HG02885 (cell line): ENCODE data around the gene NME7.
"Not testable (repeated sequence)": the region's sequence is repeated elsewhere in the genome, so short reads cannot be mapped to it uniquely, and the experiment has no call there.

Source experiments
- ATAC-seq: cut with Tn5 transposase; IDR thresholded peaks from one replicate; pipeline ENCODE4 v1.9.1; 2021; ENCODE audit warnings: mild to moderate bottlenecking; ENCODE audit not compliant: unreplicated experiment, poor library complexity

NME7 gene

DNA sequence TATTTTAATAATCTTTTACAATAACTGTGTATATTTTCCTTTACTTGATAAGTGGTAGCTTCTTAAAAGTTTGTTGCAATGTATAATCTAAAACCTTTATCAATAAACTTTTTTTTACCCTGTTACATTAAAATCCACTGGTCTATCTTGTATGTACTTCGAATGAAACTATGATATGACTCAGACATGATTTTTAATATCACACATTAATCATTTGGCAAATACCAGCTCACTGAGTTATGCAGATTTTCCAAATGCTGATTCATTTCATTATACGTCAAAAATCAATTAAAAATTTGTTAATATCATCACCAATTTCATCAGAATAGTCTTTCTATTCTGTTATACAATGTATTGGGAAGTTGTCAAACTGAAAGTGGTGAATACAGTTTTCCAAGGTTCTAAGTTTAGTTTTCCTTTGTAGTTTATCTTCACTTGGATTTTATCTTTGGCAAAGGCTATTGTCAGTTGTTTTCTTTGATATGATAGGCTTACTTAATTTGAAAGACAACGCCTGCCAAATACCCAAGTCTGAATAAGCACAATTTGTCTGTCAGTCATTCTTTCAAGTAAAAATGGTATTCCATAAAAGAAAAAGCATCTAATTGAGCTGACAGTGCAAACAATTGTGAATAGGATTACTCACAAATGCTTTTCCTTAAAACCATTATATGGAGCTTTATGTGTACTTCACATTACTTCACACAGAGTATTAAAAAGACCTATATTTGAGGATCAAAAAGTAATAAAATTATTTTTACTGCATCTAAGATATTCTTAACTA is 127.0 kb downstream of the NME7 start:
- no peak for ATAC-seq

DNA sequence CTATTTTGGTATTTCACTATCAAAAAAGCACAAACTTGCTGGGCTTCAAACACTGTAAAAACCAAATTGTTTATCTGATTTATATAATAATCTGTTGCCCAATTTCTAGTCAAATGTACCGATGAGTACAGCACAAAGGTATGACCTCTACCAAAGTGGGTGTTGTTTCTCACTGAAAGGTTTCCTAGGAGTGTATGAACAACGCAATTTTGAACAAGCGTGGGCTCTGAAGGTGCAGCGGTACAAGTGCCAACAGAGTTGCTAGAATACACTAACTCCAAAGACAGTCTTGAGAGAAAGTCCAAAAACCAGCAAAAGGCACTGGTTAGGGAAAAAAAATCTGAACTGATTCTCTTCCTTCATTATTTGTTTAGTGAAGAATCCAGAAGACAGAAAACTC is 130.7 kb downstream of the NME7 start:
- ATAC-seq, result no peak

- ATAC-seq, result no peak
These were observed 131.5 kb downstream of the NME7 start for GRCh38 chr1:169236143-169236542.

GRCh38 chr1:169235568-169235967 is 132.0 kb downstream of the NME7 start:
- no peak for ATAC-seq

DNA sequence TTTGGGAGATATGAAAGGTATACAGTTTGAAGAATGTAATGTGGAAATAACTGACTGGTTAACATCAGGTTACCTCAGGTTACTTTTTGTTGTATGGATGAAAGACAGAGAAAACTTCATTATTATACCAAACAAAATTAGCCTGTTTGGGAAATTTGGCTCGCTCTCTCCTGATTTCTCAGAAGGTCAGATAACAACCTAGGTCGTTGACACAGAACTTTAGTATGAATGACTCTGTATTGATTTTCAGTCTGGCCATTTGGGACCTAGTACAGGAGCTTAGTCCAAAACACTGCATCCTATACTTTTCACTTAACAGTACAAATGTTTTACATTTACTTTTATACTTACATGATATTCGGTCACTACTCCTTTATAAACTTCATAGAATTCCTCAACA is 132.8 kb downstream of the NME7 start:
- ATAC-seq, result no peak

- no peak for ATAC-seq
These were observed 150.0 kb downstream of the NME7 start for GRCh38 chr1:169217636-169218035.

- ATAC-seq, result no peak
These were observed 153.0 kb downstream of the NME7 start for GRCh38 chr1:169214598-169214997.

DNA sequence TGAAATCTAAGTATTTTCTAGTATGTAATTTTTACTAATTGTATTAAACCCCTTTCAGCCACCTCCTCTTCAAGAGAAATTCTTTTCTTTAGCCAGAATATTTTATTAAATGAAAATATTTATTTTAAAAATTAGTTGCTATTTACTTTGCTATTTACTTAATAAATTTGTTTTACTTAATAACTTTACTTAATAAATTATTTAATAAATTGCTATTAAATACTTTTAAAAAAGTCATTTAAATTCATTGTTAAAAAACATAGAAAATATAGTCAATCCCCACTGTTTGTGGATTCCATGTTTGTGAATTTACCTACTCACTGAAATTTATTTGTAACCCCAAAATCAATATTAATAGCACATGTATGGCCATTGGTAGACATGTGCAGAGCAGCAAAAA is 155.5 kb downstream of the NME7 start:
- no peak for ATAC-seq

DNA sequence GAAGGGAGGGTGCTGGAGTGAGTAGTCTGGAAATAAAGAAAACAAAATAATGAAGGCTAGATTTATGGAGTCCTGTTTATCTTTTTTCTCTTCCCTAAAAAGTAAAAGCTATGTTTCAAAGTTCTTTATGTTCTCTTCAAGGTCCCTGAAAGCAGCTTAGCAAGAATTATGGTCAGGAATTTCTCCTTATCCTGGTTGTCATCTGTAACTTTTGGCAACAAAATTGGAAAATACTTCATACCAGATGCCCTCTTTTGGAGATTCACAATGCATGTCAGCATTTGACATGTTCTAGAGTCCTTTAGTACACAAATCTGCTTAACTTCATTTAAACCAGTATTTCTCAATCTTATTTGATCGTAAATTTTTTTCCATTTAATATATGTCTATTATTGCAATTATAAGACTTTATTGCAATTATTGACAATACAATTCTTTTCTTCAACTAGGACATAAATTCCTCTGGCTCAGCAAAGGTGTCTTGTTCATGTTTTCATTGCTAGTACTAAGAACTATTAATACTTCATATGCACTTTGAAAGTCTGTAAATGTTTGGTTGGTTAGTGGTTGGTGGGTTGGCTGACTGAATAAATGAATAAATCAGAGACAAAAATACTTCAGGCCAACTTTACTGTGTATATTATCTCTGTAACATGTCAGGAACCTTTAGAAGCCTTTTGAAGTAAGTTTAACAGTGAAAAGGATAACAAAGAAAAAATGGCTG is 159.6 kb downstream of the NME7 start:
- ATAC-seq, result no peak

- no peak for ATAC-seq
These were observed 163.4 kb downstream of the NME7 start for GRCh38 chr1:169204157-169204556.

DNA sequence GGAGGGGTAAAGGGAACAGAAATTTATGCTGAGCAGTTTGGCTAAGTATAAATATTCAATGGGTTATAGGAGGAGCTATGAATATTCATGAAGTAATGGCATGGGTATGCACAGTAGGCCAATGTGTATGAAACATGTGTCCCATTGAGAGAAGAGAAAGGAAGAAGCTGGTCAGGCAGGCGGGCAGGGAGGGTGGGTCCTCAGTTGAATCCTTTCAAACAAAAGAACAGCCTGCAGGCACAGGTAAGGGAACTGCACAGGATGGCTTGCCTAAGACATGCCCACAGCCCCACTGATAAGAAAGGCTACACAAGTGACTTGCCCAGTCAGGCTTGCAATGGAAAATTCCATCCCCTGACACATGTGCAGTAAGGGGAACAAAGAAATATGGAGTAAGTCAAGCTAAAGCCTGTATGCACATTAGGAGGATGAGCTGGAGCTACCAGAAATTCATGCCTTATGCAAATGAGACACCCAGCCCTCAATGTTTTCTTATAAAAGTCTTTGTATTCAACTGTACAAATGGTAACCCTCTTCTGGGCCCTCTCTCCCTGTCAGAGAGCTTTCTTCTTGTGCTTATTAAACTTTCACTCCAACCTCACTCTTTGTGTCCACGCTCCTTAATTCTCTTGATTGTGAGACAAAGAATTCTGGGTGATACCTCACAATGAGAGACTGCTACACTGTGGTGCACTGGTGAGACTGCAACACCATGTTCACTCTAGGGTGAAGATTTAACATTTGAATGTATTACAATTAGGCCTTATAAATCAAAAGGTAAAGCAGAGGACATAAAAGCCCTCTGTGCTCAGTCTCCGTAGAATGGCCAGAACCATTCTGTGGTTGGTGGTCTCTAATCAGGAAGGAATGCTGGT is 164.6 kb downstream of the NME7 start:
- no peak for ATAC-seq

DNA sequence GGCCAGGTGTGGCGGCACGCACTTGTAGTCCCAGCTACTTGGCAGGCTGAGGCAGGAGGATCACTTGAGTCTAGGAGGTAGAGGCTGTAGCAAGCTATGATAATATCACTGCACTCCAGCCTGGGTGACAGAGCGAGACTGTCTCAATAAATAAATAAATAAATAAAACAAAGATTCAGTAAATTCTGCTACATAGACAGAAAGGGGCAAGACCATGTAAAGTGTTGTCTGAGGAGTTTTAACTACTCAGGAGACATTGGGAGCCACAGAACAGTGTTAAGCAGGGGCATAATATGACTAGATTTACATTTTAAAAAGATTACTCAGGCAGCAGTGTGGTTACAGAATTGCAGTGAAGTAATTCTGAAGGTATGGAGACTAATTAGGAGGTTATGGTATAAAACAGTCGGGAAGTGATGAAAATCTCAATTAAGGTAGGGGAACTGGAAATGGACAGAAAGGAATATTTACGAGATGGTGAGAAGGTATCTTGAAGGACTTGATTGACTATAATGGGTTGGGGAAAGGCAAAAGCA is 166.4 kb downstream of the NME7 start:
- no peak for ATAC-seq

- no peak for ATAC-seq
These were observed 167.3 kb downstream of the NME7 start for GRCh38 chr1:169200319-169200718.

- no peak for ATAC-seq
These were observed 171.0 kb downstream of the NME7 start for GRCh38 chr1:169196581-169196980.

DNA sequence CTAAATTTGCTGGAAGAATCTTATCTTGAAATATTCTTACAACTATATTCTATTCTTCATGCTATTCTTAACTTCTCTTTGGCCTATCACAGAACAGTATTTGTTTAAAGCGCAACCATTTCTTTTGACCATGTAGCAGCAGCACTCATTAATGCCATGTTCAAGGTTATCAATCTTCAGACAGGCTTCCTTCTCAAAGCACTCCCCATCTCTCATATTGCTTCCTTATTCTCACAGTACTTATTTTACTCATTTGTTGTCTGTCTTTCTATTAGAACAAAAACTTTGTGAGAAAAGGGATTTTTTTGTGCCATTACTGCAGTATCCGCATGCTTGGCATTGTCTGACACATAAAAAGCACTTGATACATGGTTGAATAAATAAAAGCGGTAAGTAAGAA is 171.4 kb downstream of the NME7 start:
- no peak for ATAC-seq

DNA sequence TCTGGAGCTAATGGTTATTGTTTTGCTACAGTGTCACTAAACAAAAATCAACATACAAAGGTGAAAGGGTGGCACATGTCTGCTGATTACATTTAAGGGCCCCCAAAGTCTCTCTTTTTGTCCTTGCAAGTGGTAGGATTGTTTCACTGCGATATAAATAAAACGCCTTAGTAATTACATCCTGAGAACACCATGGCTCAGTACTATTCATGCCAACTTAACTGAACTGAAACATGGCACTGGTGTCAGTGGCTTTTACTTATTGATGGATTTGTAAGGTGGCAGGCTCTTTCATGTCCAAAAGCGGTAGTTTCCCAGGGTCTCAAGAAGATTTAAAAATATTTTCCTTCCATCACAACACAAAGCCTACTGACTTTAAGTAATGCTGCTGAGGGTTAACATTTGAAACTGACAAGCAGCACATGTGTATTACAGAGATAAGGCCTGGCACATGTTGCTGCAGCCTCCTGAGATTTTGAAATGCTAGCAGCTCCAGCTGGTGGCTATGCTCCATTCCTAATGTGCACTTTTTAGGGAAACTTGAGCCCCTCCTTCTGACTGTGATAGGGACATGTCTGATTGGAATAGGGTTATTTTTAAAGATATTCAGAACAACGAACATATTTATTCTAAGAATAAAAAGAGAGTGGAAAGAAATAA is 174.3 kb downstream of the NME7 start:
- no peak for ATAC-seq

DNA sequence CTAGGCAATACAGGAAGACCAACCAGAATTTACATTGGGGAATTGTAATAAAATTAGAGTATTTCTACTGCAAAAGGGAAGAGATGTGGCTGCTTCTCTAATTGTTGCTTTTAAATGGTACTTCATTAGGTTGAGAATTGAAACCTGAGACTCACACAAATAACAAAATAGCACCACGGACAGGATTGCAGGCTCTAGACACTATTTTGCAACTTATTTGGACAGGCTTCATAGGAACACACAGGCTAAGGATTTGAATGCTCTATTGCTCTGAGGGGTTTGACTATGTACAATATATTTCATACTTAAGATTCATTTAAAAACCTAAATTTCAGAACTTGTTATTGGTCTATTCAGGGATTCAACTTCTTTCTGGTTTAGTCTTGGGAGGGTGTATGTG is 181.5 kb downstream of the NME7 start:
- ATAC-seq, result no peak

- no peak for ATAC-seq
These were observed 182.8 kb downstream of the NME7 start for GRCh38 chr1:169184812-169185211.

GRCh38 chr1:169180174-169180573 is 187.4 kb downstream of the NME7 start:
- no peak for ATAC-seq

DNA sequence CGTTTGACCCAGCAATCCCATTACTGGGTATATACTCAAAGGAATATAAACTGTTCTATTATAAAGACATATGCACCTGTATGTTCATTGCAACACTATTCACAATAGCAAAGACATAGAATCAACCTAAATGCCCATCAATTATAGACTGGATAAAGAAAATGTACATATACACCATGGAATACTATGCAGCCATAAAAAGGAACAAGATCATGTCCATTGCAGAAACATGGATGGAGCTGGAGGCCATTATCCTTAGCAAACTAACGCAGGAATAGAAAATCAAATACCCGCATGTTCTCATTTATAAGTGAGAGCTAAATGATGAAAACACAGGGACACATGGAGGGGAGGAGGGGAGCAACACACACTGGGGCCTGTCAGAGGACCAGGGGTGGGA is 188.2 kb downstream of the NME7 start:
- not testable (repeated sequence) for ATAC-seq
